Measurements from ENCODE around the gene FUT2. TPM values are rescaled to one million over a fixed set of nuclear protein-coding genes. Genes with fewer than 3 reads are reported as not detected.
A peak's percentile ranks its signal among the peaks of the same experiment; 100 is the strongest.

The FUT2 gene
- total RNA-seq, 2 experiments from 2014 or later = not detected

DNA sequence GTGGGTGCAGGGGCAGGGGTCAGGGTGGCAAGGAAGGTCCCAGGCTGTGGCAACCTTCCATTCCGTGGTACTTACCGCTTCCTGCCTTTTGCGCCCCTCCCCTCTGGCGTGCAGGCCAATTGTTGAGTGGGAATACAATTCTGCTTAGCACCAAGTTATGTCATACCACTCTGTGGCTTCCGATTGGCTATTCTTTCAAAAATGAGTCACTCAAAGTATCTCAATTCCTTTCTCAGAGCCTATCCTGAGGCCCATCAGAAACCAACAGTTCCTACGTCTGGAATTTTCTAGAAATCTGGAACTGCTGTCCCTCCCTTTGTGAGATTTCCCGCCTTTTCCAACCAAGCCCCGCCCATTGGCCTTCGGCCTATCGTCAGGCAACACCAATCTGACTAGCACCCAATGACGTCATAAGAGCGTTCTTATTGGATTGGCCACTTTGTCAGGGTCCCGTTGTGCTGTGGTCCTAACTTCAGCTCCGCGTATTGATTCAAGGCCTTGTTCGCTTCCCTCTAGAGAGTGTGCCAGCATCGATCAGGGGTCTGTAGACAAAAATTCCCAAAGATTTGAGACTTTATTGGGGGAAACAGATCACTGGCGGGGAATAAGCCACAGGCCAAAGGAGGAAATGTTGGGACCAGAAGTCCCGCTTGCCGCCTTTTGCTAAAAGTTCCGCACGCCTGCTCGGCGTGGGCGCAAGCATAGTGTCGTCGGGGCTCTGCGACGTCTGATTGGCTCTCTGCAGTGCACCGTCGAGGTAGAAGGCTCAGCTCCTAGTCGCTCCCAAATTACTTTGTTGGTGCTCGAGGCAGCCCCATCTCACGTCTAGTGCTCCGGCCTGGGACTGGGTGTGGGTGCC, 34.7 kb upstream of the FUT2 start:
- H3K36me3 Mint-ChIP-seq = no peaks in the 10 kb centered on the region
- peak overlapping the region; percentile 79 for H3K27ac Mint-ChIP-seq
- ChIA-PET CTCF (no interaction called here), POLR2A (no interaction called here)
- H3K9me3 Mint-ChIP-seq = no peaks in the 10 kb centered on the region
- DNase-seq = peak; percentile 86
- H3K4me1 Mint-ChIP-seq (ENCODE audit: low read depth) = peaks cover 9% of the 10 kb centered on the region
- H3K27me3 Mint-ChIP-seq = no peaks in the 10 kb centered on the region
- H3K4me3 Mint-ChIP-seq = peak overlapping the region; percentile 55
- intact Hi-C loops (cut with micrococcal nuclease) = loop anchor here (2.0 kb wide), 1 partner anchor 16 kb away; no protein-coding TSS in a partner anchor

DNA sequence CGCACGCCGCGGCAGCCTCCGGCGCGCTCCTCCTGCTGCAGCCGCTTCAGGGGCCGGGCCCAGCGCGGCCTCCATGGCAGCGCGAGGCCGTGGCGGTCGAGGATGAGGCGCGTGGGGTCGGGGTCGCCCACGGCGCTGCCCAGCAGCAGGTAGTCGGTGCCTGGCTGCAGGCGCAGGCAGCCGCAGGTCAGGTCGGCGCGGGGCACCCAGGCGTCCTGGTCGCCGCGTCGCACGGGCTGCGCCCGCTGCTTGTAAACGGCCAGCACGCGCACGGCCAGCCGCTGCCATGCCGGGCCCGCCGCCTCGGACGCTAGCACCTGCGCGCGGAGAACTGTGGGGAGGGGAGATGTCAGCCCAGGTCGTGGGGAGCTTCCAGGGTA, 34.1 kb upstream of the FUT2 start:
- intact Hi-C loops (cut with micrococcal nuclease) = loop anchor here (2.0 kb wide), 1 partner anchor 17 kb away; no protein-coding TSS in a partner anchor
- no peaks in the 10 kb centered on the region for H3K27me3 Mint-ChIP-seq
- H3K9me3 Mint-ChIP-seq = no peaks in the 10 kb centered on the region
- no peak overlapping the region for H3K27ac Mint-ChIP-seq
- H3K4me3 Mint-ChIP-seq = no peak overlapping the region
- DNase-seq = no peak
- ChIA-PET POLR2A (no interaction called here), CTCF (no interaction called here)
- no peaks in the 10 kb centered on the region for H3K36me3 Mint-ChIP-seq
- peaks cover 9% of the 10 kb centered on the region for H3K4me1 Mint-ChIP-seq (ENCODE audit: low read depth)

DNA sequence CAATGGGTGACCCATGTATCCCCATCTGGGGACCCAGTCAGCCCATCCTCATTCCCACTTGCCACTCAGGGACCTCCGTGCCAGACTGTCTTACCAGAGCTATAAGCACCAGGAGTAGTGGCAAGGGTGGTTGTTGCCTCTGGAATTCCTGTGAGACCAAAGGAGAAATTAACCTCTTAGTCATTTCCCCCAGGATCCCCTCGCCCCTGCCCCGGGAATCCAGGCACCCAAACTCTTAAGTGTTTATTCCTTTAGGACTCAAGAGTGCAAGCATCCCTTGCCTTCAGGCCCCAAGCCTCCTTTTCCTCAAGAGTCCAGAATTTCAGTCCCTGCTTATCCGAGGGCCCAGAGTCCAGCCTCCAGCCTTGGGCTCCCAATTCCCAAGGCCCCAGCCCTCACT, 32.1 kb upstream of the FUT2 start:
- H3K27ac Mint-ChIP-seq = no peak overlapping the region
- H3K36me3 Mint-ChIP-seq = no peaks in the 10 kb centered on the region
- no peak for DNase-seq
- intact Hi-C loops (cut with micrococcal nuclease) = no loop called here
- ChIA-PET CTCF (interaction anchor here (1.0 kb wide), 1 partner anchor 11 kb away, joined by 3 read pairs; no protein-coding TSS in a partner anchor), POLR2A (interaction anchor here (0.7 kb wide), 1 partner anchor 19 kb away, joined by 5 read pairs; no protein-coding TSS in a partner anchor)
- H3K4me3 Mint-ChIP-seq = no peak overlapping the region
- H3K4me1 Mint-ChIP-seq (ENCODE audit: low read depth) = peaks cover 7% of the 10 kb centered on the region
- H3K27me3 Mint-ChIP-seq = no peaks in the 10 kb centered on the region
- no peaks in the 10 kb centered on the region for H3K9me3 Mint-ChIP-seq

GRCh38 chr19:48664476-48664875, 31.3 kb upstream of the FUT2 start:
- Mint-ChIP-seq H3K4me1 (ENCODE audit: low read depth) (peaks cover 7% of the 10 kb centered on the region), H3K27ac (no peak overlapping the region), H3K27me3 (no peaks in the 10 kb centered on the region), H3K36me3 (no peaks in the 10 kb centered on the region), H3K4me3 (no peak overlapping the region), H3K9me3 (no peaks in the 10 kb centered on the region)
- POLR2A ChIA-PET = no interaction called here
- CTCF ChIA-PET = no interaction called here
- intact Hi-C loops (cut with micrococcal nuclease) = no loop called here
- no peak for DNase-seq

GRCh38 chr19:48665786-48666185, 30.0 kb upstream of the FUT2 start:
- H3K36me3 Mint-ChIP-seq = no peaks in the 10 kb centered on the region
- no peak overlapping the region for H3K27ac Mint-ChIP-seq
- intact Hi-C loops (cut with micrococcal nuclease) = no loop called here
- no peak overlapping the region for H3K4me3 Mint-ChIP-seq
- no peak for DNase-seq
- ChIA-PET POLR2A (no interaction called here), CTCF (interaction anchor here (1.3 kb wide), 1 partner anchor 9 kb away, joined by 5 read pairs; no protein-coding TSS in a partner anchor)
- H3K9me3 Mint-ChIP-seq = peaks cover 4% of the 10 kb centered on the region
- H3K27me3 Mint-ChIP-seq = no peaks in the 10 kb centered on the region
- H3K4me1 Mint-ChIP-seq (ENCODE audit: low read depth) = peaks cover 7% of the 10 kb centered on the region

GRCh38 chr19:48668332-48668731, 27.4 kb upstream of the FUT2 start:
- POLR2A ChIA-PET = no interaction called here

DNA sequence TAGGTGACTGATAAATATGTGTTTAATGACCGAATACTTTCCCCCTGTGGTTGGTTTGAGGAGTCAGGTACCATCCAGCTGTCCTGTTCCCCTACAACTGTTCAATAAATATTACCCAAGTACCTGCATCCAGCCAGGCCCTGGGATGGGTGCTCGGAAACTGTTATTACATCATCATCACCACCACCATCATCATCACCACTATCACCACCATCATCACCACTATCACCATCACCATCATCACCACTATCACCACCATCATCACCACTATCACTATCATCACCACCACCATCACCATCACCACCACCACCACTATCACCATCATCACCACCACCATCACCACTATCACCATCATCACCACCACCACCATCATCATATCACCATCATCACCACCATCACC, 27.0 kb upstream of the FUT2 start:
- intact Hi-C loops (cut with micrococcal nuclease) = no loop called here

More at GRCh38 chr19:48668332-48668731, 27.4 kb upstream of the FUT2 start:
- H3K27ac Mint-ChIP-seq = no peak overlapping the region
- CTCF ChIA-PET = no interaction called here
- intact Hi-C loops (cut with micrococcal nuclease) = no loop called here
- peaks cover 4% of the 10 kb centered on the region for H3K9me3 Mint-ChIP-seq
- peaks cover 2% of the 10 kb centered on the region for H3K4me1 Mint-ChIP-seq (ENCODE audit: low read depth)
- H3K4me3 Mint-ChIP-seq = no peak overlapping the region
- H3K36me3 Mint-ChIP-seq = no peaks in the 10 kb centered on the region
- DNase-seq = no peak
- no peaks in the 10 kb centered on the region for H3K27me3 Mint-ChIP-seq

GRCh38 chr19:48669903-48670668, 25.7 kb upstream of the FUT2 start:
- H3K9me3 Mint-ChIP-seq = peaks cover 4% of the 10 kb centered on the region
- intact Hi-C loops (cut with micrococcal nuclease) = no loop called here
- no peaks in the 10 kb centered on the region for H3K27me3 Mint-ChIP-seq
- no peak overlapping the region for H3K4me3 Mint-ChIP-seq
- peaks cover 3% of the 10 kb centered on the region for H3K4me1 Mint-ChIP-seq (ENCODE audit: low read depth)
- peak overlapping the region; percentile 21 for H3K27ac Mint-ChIP-seq
- ChIA-PET POLR2A (no interaction called here), CTCF (no interaction called here)
- no peaks in the 10 kb centered on the region for H3K36me3 Mint-ChIP-seq
- no peak for DNase-seq

More for the DNA sequence above, 27.0 kb upstream of the FUT2 start:
- Mint-ChIP-seq H3K9me3 (peaks cover 4% of the 10 kb centered on the region), H3K36me3 (no peaks in the 10 kb centered on the region), H3K27me3 (no peaks in the 10 kb centered on the region), H3K27ac (no peak overlapping the region), H3K4me1 (ENCODE audit: low read depth) (peaks cover 2% of the 10 kb centered on the region), H3K4me3 (no peak overlapping the region)
- POLR2A ChIA-PET = no interaction called here
- CTCF ChIA-PET = no interaction called here
- DNase-seq = no peak

DNA sequence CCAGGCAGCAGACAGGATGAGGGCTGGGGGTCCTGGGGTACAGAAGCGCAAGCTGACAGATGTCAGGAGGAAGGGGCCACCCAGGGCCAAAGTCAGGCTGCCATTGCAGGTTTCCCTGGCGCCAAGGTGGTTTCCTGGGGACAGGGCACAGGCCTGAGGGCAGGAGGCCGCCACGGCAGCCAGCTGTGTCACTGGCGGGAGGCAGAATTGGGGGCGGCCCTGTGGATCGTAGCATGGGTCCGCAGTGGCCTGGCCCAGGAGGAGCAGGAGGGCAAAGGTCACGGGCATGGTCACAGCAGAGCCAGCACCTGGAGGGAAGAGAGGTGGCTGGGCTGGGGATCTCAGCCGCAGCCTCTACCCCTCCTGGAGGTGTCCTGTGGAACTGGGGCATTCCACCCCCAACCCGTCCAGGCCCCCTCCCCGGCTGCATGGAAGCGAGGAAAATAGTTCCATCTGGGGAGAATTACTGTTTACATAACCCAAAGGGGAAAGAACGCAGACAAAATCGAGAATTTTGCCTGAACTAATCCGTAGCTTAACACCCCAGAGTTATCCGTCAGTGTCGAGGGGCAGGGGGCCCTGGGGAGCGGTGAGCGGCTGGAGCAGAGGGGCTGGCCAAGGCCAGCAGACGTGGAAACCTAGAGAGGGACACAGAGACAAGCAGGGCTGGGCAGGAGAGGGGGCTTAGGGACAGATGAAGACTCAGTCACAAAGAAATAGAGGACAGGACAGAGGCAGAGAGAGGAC, 24.9 kb upstream of the FUT2 start:
- POLR2A ChIA-PET = no interaction called here
- Mint-ChIP-seq H3K4me1 (ENCODE audit: low read depth) (peaks cover 7% of the 10 kb centered on the region), H3K36me3 (no peaks in the 10 kb centered on the region), H3K4me3 (no peak overlapping the region), H3K27ac (no peak overlapping the region), H3K27me3 (no peaks in the 10 kb centered on the region), H3K9me3 (peaks cover 4% of the 10 kb centered on the region)
- intact Hi-C loops (cut with micrococcal nuclease) = no loop called here
- DNase-seq = no peak
- CTCF ChIA-PET = no interaction called here

GRCh38 chr19:48671446-48671995, 24.2 kb upstream of the FUT2 start:
- peaks cover 4% of the 10 kb centered on the region for H3K9me3 Mint-ChIP-seq
- ChIA-PET POLR2A (no interaction called here), CTCF (no interaction called here)
- H3K4me3 Mint-ChIP-seq = no peak overlapping the region
- no peak overlapping the region for H3K27ac Mint-ChIP-seq
- H3K4me1 Mint-ChIP-seq (ENCODE audit: low read depth) = peaks cover 7% of the 10 kb centered on the region
- no peaks in the 10 kb centered on the region for H3K36me3 Mint-ChIP-seq
- no peaks in the 10 kb centered on the region for H3K27me3 Mint-ChIP-seq
- DNase-seq = no peak
- intact Hi-C loops (cut with micrococcal nuclease) = no loop called here

GRCh38 chr19:48672994-48673393, 22.8 kb upstream of the FUT2 start, which contains the start of gene NTN5:
Gene NTN5 (minus strand): TSS chr19:48673017. CDS start chr19:48670986, 2,031 bp downstream.
- ChIA-PET POLR2A (no interaction called here), CTCF (no interaction called here)
- intact Hi-C loops (cut with micrococcal nuclease) = no loop called here

More at GRCh38 chr19:48672994-48673393, 22.8 kb upstream of the FUT2 start, which contains the start of gene NTN5:
- Mint-ChIP-seq H3K9me3 (peaks cover 4% of the 10 kb centered on the region), H3K4me1 (ENCODE audit: low read depth) (peaks cover 7% of the 10 kb centered on the region), H3K36me3 (no peaks in the 10 kb centered on the region), H3K4me3 (no peak within 1 kb of the TSS), H3K27me3 (no peaks in the 10 kb centered on the region), H3K27ac (no peak within 1 kb of the TSS)
- DNase-seq = no peak
